Right atrium auricular region (tissue), 2 donors: ENCODE measurements around the gene GSTA4. TPM values are rescaled to one million over a fixed set of nuclear protein-coding genes. Genes with fewer than 3 reads are reported as not detected.
"Not testable (repeated sequence)": the region's sequence is repeated elsewhere in the genome, so short reads cannot be mapped to it uniquely, and the experiment has no call there.

Source experiments
- DNase-seq: peaks from one replicate; pipeline ENCODE4 v3.0.0-alpha.2; 2019; ENCODE audit warnings: low spot score
- H3K27ac ChIP-seq, 2 donors: fragments of 200-600 bp; sonication (generic); 1 replicate in 1 of 2; 2 replicates in 1 of 2; pipeline ENCODE4 v1.5.1; 2016 to 2019
- H3K27me3 ChIP-seq, 2 donors: fragments of 200-600 bp; sonication (generic); one replicate each; pipeline versions ENCODE4 v1.5.1 to v1.6.0; 2017 to 2019
- H3K36me3 ChIP-seq: fragments of 200-600 bp; sonication (generic); one replicate; pipeline ENCODE4 v1.5.1; 2016
- H3K4me1 ChIP-seq, 2 donors: fragments of 200-600 bp; sonication (generic); one replicate each; pipeline versions ENCODE4 v1.5.1 to v1.6.0; 2017 to 2019
- H3K4me3 ChIP-seq, 2 donors: fragments of 200-600 bp; sonication (generic); 1 replicate in 1 of 2; 2 replicates in 1 of 2; pipeline ENCODE4 v1.5.1; 2017 to 2019; ENCODE audit warnings: mild to moderate bottlenecking in 1 of 2, moderate library complexity in 1 of 2
- H3K9me3 ChIP-seq, 2 donors: fragments of 200-600 bp; sonication (generic); one replicate each; pipeline ENCODE4 v1.5.1; 2019
- CTCF ChIP-seq, 2 donors: fragments of 200-600 bp; sonication (generic); IDR thresholded peaks; one replicate each; pipeline ENCODE4 v1.5.1; 2019; ENCODE audit warnings: antibody characterized with exemption in 2 of 2
- total RNA-seq, 2 donors: library from RNA; depleted of rRNA; stranded (reverse); fragments of >200 nt; gene quantifications; one replicate each; pipeline ENCODE4 v1.1.0, GENCODE V29; 2016

Gene GSTA4
- total RNA-seq, 2 donors from 2014 or later, result 9.3 to 12.1 TPM

DNA sequence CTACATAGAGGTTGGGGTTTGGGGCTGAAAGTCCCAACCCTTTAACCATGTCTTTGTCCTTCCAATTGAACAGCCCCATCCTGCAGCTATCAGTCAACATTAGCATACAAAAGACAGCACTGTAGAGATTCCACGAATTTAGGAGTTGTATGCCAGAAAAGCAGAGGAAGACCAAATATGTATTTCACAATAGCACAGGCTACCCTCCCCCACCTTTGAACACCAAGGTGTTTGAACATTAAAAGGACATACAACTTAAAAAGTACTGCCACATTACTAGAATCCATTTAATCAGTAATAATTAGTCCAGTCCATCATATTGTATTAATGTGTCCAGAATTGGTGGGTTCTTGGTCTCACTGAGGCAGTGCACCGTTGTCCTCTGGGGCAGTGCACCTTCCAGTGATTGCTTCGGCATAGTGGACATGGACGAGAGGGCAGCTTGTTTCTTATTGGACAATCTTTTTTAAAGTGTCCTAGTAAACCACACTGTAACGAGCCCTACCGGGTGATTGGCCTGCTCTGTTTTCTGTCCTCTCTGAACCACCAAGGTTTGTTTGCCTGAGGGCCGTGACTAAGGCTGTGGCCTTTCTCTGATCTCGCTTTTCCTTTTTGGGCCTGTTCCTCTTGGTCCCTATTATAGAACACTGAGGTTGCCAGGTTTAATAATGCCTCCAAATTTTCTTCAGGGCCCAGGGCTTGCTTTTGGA lies 36.4 kb downstream of the GSTA4 start:
- H3K36me3 ChIP-seq, result no peaks in the 10 kb centered on the region
- H3K9me3 ChIP-seq, result no peaks in the 10 kb centered on the region
- no peak overlapping the region for H3K4me3 ChIP-seq
- no peaks in the 10 kb centered on the region for H3K4me1 ChIP-seq
- DNase-seq, result no peak
- no peak for TF ChIP-seq CTCF (IDR thresholded peaks at IDR 0.05)
- no peaks in the 10 kb centered on the region for H3K27me3 ChIP-seq
- H3K27ac ChIP-seq, result no peak overlapping the region

DNA sequence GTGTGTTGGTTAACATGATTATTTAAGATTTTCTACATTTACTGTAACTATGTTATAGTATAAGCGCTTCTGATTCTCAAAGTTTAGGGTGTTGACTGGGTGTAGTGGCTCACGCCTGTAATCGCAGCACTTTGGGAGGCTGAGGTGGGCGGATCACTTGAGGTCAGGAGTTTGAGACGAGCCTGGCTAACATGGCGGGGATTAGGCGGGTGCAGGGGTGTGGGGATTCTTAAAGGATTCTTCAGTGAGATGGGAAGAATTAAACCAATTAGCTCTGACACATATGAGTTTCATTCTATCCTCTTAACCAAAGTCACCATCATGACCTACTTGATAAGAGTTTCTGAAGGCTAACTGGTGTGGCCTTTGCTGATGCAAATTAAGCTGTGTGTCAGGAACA lies 39.2 kb downstream of the GSTA4 start:
- H3K27me3 ChIP-seq, result no peaks in the 10 kb centered on the region
- H3K4me3 ChIP-seq, result no peak overlapping the region
- H3K27ac ChIP-seq, result no peak overlapping the region
- no peaks in the 10 kb centered on the region for H3K4me1 ChIP-seq
- no peak for DNase-seq
- no peak for TF ChIP-seq CTCF (IDR thresholded peaks at IDR 0.05)
- H3K9me3 ChIP-seq, result no peaks in the 10 kb centered on the region
- H3K36me3 ChIP-seq, result no peaks in the 10 kb centered on the region

- H3K4me3 ChIP-seq, result no peak overlapping the region
- no peak for TF ChIP-seq CTCF (IDR thresholded peaks at IDR 0.05)
Measured at GRCh38 chr6:52953911-52954839, 40.9 kb downstream of the GSTA4 start.

DNA sequence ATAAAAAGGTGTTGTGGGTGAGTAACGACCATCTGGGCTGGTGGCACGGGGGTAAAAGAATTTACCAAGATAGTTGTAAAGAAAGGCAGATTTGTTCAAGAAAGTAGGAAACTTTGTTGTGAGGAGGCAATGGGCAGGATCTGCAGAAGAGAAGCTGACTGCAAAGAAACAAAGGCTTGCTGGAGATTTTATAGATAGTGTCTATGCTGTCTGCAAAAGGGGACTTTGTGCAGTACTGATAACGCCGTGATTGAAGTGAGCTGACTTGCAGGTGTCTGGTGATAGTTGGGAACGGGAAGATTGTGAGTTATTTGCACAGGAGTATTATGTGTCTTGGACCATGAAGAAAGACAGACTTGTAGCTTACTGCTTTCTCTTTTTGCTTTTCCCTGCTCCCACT lies 48.8 kb downstream of the GSTA4 start:
- no peaks in the 10 kb centered on the region for H3K27me3 ChIP-seq
- DNase-seq, result no peak
- H3K36me3 ChIP-seq, result no peaks in the 10 kb centered on the region
- no peaks in the 10 kb centered on the region for H3K4me1 ChIP-seq
- TF ChIP-seq CTCF (IDR thresholded peaks at IDR 0.05), result no peak
- no peaks in the 10 kb centered on the region for H3K9me3 ChIP-seq
- H3K4me3 ChIP-seq, result no peak overlapping the region
- no peak overlapping the region for H3K27ac ChIP-seq

More at GRCh38 chr6:52953911-52954839, 40.9 kb downstream of the GSTA4 start:
- DNase-seq, result no peak
- Histone ChIP-seq H3K27ac (no peak overlapping the region), H3K9me3 (no peaks in the 10 kb centered on the region), H3K4me1 (no peaks in the 10 kb centered on the region), H3K36me3 (no peaks in the 10 kb centered on the region), H3K27me3 (no peaks in the 10 kb centered on the region)

- not testable (repeated sequence) for H3K36me3 ChIP-seq, H3K9me3 ChIP-seq, H3K4me1 ChIP-seq, DNase-seq, H3K27me3 ChIP-seq, H3K4me3 ChIP-seq, H3K27ac ChIP-seq
Measured at GRCh38 chr6:52942821-52943220, 52.3 kb downstream of the GSTA4 start.

- H3K4me3 ChIP-seq, result no peak overlapping the region
- H3K27me3 ChIP-seq, result no peaks in the 10 kb centered on the region
- H3K4me1 ChIP-seq, result no peaks in the 10 kb centered on the region
- H3K27ac ChIP-seq, result no peak overlapping the region
- TF ChIP-seq CTCF (IDR thresholded peaks at IDR 0.05), result no peak
- no peak for DNase-seq
- no peaks in the 10 kb centered on the region for H3K9me3 ChIP-seq
- no peaks in the 10 kb centered on the region for H3K36me3 ChIP-seq
Measured at GRCh38 chr6:52942221-52942620, 52.9 kb downstream of the GSTA4 start.
